CD4-positive, alpha-beta T cell treated with Interleukin-1 beta for 1 hour (primary cell): ENCODE measurements around the gene USP51.
"Not testable (repeated sequence)": the region's sequence is repeated elsewhere in the genome, so short reads cannot be mapped to it uniquely, and the experiment has no call there.

Experiments
- DNase-seq, 2 donors: peaks; one replicate each; pipeline ENCODE4 v3.0.0-alpha.2; 2020 to 2022

Gene USP51

GRCh38 chrX:55489314-55490009, at the start of gene USP51:
TSS of gene USP51 (minus strand) at chrX:55489848. CDS start at chrX:55488939, 909 bp downstream.
- DNase-seq, result peak; percentile 17 to 25

GRCh38 chrX:55524487-55524886, 34.8 kb upstream of the USP51 start:
- DNase-seq, result no peak

GRCh38 chrX:55523356-55523755, 33.7 kb upstream of the USP51 start:
- no peak for DNase-seq

GRCh38 chrX:55522596-55523276, 33.1 kb upstream of the USP51 start:
- no peak for DNase-seq

- DNase-seq, result no peak
These were observed 32.0 kb upstream of the USP51 start for GRCh38 chrX:55521687-55522086.

GRCh38 chrX:55516794-55517481, 27.3 kb upstream of the USP51 start:
- not testable (repeated sequence) for DNase-seq

- DNase-seq, result not testable (repeated sequence)
These were observed 23.5 kb upstream of the USP51 start for GRCh38 chrX:55513045-55513737.

- not testable (repeated sequence) for DNase-seq
These were observed 18.9 kb upstream of the USP51 start for GRCh38 chrX:55508410-55509152.

- DNase-seq, result not testable (repeated sequence)
These were observed 18.1 kb upstream of the USP51 start for GRCh38 chrX:55507699-55508098.

GRCh38 chrX:55507010-55507409, 17.4 kb upstream of the USP51 start:
- not testable (repeated sequence) for DNase-seq

- DNase-seq, result no peak
These were observed 1.3 kb upstream of the USP51 start for GRCh38 chrX:55490974-55491373.

- no peak for DNase-seq
These were observed 473 bp upstream of the USP51 start for GRCh38 chrX:55490121-55490520.

GRCh38 chrX:55488593-55489313, 895 bp downstream of the USP51 start:
- peak; percentile 64 to 65 for DNase-seq

- no peak for DNase-seq
These were observed 1.5 kb downstream of the USP51 start for GRCh38 chrX:55488006-55488592.

- no peak for DNase-seq
These were observed 2.5 kb downstream of the USP51 start for GRCh38 chrX:55487143-55487542.

- DNase-seq, result no peak
These were observed 2.9 kb downstream of the USP51 start for GRCh38 chrX:55486736-55487135.

- DNase-seq, result no peak
These were observed 4.7 kb downstream of the USP51 start for GRCh38 chrX:55484948-55485347.

GRCh38 chrX:55480390-55481062, 9.1 kb downstream of the USP51 start:
- no peak for DNase-seq

GRCh38 chrX:55479956-55480355, 9.7 kb downstream of the USP51 start:
- not testable (repeated sequence) for DNase-seq

GRCh38 chrX:55465791-55466190, 23.9 kb downstream of the USP51 start:
- not testable (repeated sequence) for DNase-seq

- DNase-seq, result not testable (repeated sequence)
These were observed 24.5 kb downstream of the USP51 start for GRCh38 chrX:55465108-55465507.
